ENCODE measurements around the gene SBNO2.

Gene SBNO2

GRCh38 chr19:1089891-1090290 lies 84.2 kb downstream of the SBNO2 start:
- no peak for DNase-seq (ENCODE audit: low read depth in 2 of 2)

GRCh38 chr19:1089126-1089771 lies 84.8 kb downstream of the SBNO2 start:
- DNase-seq (ENCODE audit: low read depth in 2 of 2): no peak

- DNase-seq (ENCODE audit: low read depth in 2 of 2): no peak
Measured at GRCh38 chr19:1088416-1089010, 85.6 kb downstream of the SBNO2 start.

- no peak for DNase-seq (ENCODE audit: low read depth in 2 of 2)
Measured at GRCh38 chr19:1087813-1088415, 86.2 kb downstream of the SBNO2 start.

- DNase-seq (ENCODE audit: low read depth in 2 of 2): no peak
Measured at GRCh38 chr19:1086613-1087012, 87.5 kb downstream of the SBNO2 start.

GRCh38 chr19:1085676-1086442 lies 88.2 kb downstream of the SBNO2 start:
- DNase-seq (ENCODE audit: low read depth in 2 of 2): no peak

- no peak for DNase-seq (ENCODE audit: low read depth in 2 of 2)
Measured at GRCh38 chr19:1085053-1085658, 88.9 kb downstream of the SBNO2 start.

- no peak for DNase-seq (ENCODE audit: low read depth in 2 of 2)
Measured at GRCh38 chr19:1084024-1084868, 89.8 kb downstream of the SBNO2 start.

- no peak for DNase-seq (ENCODE audit: low read depth in 2 of 2)
Measured at GRCh38 chr19:1082928-1083816, 90.9 kb downstream of the SBNO2 start.

- DNase-seq (ENCODE audit: low read depth in 2 of 2): peak in 1 of 2 donors; percentile 72
Measured at GRCh38 chr19:1082165-1082927, 91.7 kb downstream of the SBNO2 start.

- DNase-seq (ENCODE audit: low read depth in 2 of 2): no peak
Measured at GRCh38 chr19:1081301-1082164, 92.5 kb downstream of the SBNO2 start.

- DNase-seq (ENCODE audit: low read depth in 2 of 2): no peak
Measured at GRCh38 chr19:1080360-1081161, 93.5 kb downstream of the SBNO2 start.

- DNase-seq (ENCODE audit: low read depth in 2 of 2): no peak
Measured at GRCh38 chr19:1079566-1080111, 94.4 kb downstream of the SBNO2 start.

GRCh38 chr19:1076951-1077350 lies 97.1 kb downstream of the SBNO2 start:
- DNase-seq (ENCODE audit: low read depth in 2 of 2): peak; percentile 76 to 81

- DNase-seq (ENCODE audit: low read depth in 2 of 2): no peak
Measured at GRCh38 chr19:1076046-1076386, 98.1 kb downstream of the SBNO2 start.

- peak; percentile 91 to 97 for DNase-seq (ENCODE audit: low read depth in 2 of 2)
Measured at GRCh38 chr19:1074544-1075283, 99.4 kb downstream of the SBNO2 start.

Data from stimulated activated CD8-positive, alpha-beta memory T cell treated with anti-CD3 and anti-CD28 coated beads, Interleukin-2, amount 100 ng/mL, for 1 hour (primary cell).